Stomach smooth muscle (tissue), 2 donors: Measurements from ENCODE around the gene KCNB1.

Experiments used
- H3K27ac ChIP-seq: one replicate; pipeline ENCODE4 v1.7.0; 2013; ENCODE audit warnings: mild to moderate bottlenecking, low read length, inconsistent platforms
- H3K27me3 ChIP-seq, 2 donors: one replicate each; pipeline ENCODE4 v1.7.0; 2013; ENCODE audit warnings: low read length in 2 of 2; ENCODE audit not compliant: insufficient read depth in 2 of 2, control insufficient read depth in 1 of 2
- H3K36me3 ChIP-seq, 2 donors: one replicate each; pipeline ENCODE4 v1.7.0; 2013; ENCODE audit warnings: low read length in 2 of 2; ENCODE audit not compliant: control insufficient read depth in 2 of 2, insufficient read depth in 2 of 2
- H3K4me1 ChIP-seq: one replicate; pipeline ENCODE4 v1.7.0; 2013; ENCODE audit warnings: low read length; ENCODE audit not compliant: control insufficient read depth, insufficient read depth
- H3K4me3 ChIP-seq, 2 donors: one replicate each; pipeline ENCODE4 v1.7.0; 2013; ENCODE audit warnings: low read length in 2 of 2
- H3K9ac ChIP-seq, 2 donors: one replicate each; pipeline ENCODE4 v1.7.0; 2013; ENCODE audit warnings: low read length in 2 of 2, mild to moderate bottlenecking in 1 of 2
- H3K9me3 ChIP-seq, 2 donors: one replicate each; pipeline ENCODE4 v1.7.0; 2013; ENCODE audit warnings: low read length in 2 of 2; ENCODE audit not compliant: control insufficient read depth in 2 of 2
- donor health status: healthy.
- donor health status: Pancreatic carcinoma.

KCNB1 gene

DNA sequence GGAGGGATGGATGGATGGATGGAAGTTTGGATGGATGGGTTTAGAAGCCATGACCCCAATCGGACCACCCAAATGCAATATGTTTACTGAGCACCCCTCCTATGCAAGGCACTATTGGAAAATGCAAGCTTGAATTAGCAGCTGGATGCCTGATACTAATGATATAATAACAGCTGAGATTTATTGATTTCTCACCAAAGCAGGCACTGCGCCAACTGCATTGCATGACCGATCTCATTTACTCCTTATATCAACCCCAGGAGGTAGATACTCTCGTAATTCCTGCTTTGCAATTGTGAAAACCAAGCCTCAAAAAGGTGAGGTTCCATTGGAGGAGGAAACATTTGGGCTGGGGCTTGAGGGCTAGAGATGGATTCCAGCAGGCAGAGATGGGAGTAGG, 89.7 kb downstream of the KCNB1 start:
- H3K36me3 ChIP-seq, result no peaks in the 10 kb centered on the region
- H3K27ac ChIP-seq, result no peak overlapping the region
- no peaks in the 10 kb centered on the region for H3K9me3 ChIP-seq
- H3K9ac ChIP-seq, result no peak overlapping the region
- H3K4me1 ChIP-seq, result peaks cover 43% of the 10 kb centered on the region
- H3K27me3 ChIP-seq, result no peaks in the 10 kb centered on the region
- no peak overlapping the region for H3K4me3 ChIP-seq

DNA sequence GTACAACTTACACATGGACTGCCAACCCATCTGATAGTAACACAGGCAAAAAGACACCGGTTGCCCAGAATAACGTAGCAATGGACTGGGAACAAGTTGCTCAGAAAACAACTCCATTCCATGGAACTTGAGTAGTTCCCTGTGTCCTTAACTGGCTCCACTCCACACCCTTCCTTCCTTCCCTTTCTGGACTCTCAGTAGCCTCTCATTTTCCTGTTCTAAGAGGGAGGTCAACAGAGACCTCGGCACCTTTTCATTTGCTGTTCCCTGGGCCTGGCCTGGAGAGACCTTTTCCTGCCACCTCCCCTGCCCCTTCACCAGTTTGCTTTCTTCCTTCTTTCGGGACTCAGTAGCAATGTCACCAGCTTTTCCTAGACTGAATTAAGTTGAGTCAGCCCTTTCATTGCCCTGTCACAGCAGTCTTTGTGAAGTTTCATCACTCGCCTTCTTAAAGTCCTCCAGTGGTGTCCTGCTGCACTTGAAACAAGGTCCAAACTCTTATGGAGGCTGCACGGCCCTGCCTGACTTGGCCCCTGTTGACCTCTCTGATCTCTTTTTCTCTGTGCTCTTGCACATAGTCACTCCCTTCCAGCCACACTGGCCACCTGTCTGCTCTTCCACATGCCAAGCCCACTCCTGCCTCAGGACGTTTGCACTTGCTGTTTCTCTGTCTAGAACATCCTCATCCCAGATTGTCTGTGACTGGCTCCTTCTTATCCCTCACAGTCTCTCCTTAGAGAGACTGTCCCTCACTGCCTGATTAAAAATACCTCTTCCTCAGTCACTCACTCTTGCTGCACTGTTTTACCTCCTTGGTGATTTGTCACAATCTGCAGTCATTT, 90.8 kb downstream of the KCNB1 start:
- no peak overlapping the region for H3K9ac ChIP-seq
- no peak overlapping the region for H3K27ac ChIP-seq
- no peaks in the 10 kb centered on the region for H3K36me3 ChIP-seq
- peaks cover 46% of the 10 kb centered on the region for H3K4me1 ChIP-seq
- H3K4me3 ChIP-seq, result no peak overlapping the region
- no peaks in the 10 kb centered on the region for H3K27me3 ChIP-seq
- no peaks in the 10 kb centered on the region for H3K9me3 ChIP-seq

DNA sequence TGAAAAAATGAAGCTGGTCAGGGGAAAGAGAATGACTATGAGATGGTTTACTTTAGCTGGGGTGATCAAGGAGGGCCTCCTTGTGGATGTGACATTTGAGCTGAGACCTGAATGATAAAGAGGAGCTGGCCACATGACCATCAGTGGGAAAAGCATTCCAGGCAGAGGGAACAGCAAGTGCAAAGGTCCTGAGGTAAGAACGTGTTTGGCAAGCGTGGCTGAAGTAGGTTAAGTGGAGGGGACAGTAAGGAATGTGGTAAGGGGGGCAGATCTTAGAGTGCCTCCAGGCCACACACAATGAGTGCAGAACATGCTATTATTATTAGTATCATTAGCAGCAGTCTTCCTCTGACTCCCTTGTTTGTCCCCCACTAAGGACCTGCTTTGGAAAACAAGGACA, 92.6 kb downstream of the KCNB1 start:
- Histone ChIP-seq H3K9me3 (no peaks in the 10 kb centered on the region), H3K36me3 (no peaks in the 10 kb centered on the region), H3K4me3 (no peak overlapping the region), H3K9ac (no peak overlapping the region), H3K27me3 (no peaks in the 10 kb centered on the region), H3K4me1 (peaks cover 41% of the 10 kb centered on the region), H3K27ac (no peak overlapping the region)

DNA sequence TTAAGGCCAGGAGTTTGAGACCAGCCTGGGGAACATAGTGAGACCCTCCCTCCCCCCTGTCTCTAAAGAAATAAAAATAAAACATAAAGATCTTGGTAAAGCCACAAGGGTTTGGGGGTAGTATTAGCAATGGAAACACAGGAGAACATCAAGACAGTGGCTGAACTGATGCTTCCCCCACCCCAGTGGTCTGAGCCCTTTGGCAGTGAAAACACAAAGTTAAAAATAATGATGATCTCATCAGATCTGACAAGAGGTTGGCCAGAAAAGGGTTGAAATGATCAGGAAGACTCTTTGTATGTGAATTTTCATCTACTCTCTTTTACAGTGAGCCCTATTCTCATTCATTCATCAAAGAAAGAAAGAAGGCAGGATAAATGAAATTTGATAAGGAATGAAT, 93.7 kb downstream of the KCNB1 start:
- Histone ChIP-seq H3K27me3 (no peaks in the 10 kb centered on the region), H3K4me1 (peaks cover 32% of the 10 kb centered on the region), H3K36me3 (no peaks in the 10 kb centered on the region), H3K4me3 (no peak overlapping the region), H3K9ac (peak overlapping the region in 1 of 2 donors; percentile 29), H3K27ac (peak overlapping the region; percentile 64), H3K9me3 (no peaks in the 10 kb centered on the region)

DNA sequence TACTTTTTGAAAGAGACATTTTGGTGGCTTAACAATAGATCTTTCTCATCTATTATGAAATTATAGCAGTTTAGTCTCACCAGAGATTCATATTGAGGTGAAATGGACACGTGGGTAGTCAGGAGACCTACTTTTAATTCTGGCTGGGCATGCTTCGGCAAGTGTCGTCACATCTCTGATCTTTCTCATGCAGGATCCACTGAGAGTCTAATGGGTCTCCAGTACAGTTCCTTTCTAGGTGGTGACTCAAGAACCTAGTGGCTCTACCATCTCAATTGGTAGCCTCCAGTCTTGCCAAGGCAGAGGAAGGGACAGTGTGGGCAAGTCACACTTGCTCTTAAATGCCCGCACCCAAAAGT, 94.9 kb downstream of the KCNB1 start:
- Histone ChIP-seq H3K27me3 (no peaks in the 10 kb centered on the region), H3K4me3 (no peak overlapping the region), H3K9ac (no peak overlapping the region), H3K4me1 (peaks cover 32% of the 10 kb centered on the region), H3K36me3 (no peaks in the 10 kb centered on the region), H3K9me3 (no peaks in the 10 kb centered on the region), H3K27ac (peak overlapping the region; percentile 64)

DNA sequence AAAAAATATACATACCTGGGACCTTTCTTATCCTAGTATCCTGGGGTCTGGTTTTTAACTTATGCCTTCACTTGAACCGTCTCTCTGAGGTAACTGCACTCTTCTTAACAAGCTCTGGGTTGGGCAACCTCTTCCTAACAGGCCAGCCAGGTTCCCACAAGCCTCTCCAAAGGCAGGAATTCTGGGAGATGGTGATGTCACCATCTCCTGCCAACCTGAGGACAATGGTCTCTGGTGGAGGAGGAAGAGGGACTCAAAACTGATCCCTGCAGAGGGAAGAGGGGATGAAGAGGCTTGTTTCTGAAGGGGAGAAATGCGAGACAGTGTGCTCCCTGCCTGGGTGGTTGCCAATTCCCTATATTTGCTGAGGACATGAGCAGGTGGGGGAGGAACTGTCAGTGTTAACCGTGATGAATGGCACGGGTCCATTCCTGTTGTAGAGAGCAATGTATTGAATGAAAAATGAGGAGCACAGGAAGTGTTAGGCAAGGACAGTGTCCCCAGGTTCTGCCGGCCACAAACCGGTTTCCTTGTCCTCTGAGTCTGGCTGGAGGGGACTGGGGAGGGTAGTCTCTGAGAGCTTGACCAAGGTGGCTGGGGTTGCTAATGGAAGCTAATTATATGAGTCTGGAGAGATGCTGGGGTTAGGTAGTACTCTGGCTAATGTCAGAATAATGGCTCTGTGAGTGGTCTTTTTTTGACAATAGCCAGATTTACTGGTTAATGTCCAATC, 95.5 kb downstream of the KCNB1 start:
- Histone ChIP-seq H3K36me3 (no peaks in the 10 kb centered on the region), H3K4me3 (no peak overlapping the region), H3K27ac (peak overlapping the region; percentile 64), H3K27me3 (no peaks in the 10 kb centered on the region), H3K9ac (peak overlapping the region in 1 of 2 donors; percentile 42), H3K9me3 (no peaks in the 10 kb centered on the region), H3K4me1 (peaks cover 34% of the 10 kb centered on the region)

DNA sequence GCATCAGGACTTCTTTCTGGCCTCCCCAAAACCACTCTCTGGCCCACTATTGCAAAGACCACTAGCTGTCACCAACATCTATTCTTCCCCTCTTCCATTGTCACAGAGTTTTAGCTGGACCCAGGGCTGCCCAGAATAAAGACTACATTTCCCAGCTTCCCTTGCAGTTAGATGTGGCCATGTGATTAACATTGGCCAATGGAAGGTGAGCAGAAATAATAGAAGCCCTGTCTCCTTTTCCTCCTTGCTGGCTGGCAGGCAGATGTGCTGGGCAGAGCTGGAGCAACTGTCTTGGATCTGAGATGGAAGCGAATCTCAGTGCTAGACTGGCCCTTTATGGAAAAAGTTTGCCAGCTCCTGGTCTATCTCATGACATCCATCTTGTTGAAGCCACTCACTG, 97.0 kb downstream of the KCNB1 start:
- peaks cover 45% of the 10 kb centered on the region for H3K4me1 ChIP-seq
- H3K27me3 ChIP-seq, result no peaks in the 10 kb centered on the region
- no peak overlapping the region for H3K9ac ChIP-seq
- no peak overlapping the region for H3K27ac ChIP-seq
- no peaks in the 10 kb centered on the region for H3K9me3 ChIP-seq
- no peaks in the 10 kb centered on the region for H3K36me3 ChIP-seq
- no peak overlapping the region for H3K4me3 ChIP-seq

DNA sequence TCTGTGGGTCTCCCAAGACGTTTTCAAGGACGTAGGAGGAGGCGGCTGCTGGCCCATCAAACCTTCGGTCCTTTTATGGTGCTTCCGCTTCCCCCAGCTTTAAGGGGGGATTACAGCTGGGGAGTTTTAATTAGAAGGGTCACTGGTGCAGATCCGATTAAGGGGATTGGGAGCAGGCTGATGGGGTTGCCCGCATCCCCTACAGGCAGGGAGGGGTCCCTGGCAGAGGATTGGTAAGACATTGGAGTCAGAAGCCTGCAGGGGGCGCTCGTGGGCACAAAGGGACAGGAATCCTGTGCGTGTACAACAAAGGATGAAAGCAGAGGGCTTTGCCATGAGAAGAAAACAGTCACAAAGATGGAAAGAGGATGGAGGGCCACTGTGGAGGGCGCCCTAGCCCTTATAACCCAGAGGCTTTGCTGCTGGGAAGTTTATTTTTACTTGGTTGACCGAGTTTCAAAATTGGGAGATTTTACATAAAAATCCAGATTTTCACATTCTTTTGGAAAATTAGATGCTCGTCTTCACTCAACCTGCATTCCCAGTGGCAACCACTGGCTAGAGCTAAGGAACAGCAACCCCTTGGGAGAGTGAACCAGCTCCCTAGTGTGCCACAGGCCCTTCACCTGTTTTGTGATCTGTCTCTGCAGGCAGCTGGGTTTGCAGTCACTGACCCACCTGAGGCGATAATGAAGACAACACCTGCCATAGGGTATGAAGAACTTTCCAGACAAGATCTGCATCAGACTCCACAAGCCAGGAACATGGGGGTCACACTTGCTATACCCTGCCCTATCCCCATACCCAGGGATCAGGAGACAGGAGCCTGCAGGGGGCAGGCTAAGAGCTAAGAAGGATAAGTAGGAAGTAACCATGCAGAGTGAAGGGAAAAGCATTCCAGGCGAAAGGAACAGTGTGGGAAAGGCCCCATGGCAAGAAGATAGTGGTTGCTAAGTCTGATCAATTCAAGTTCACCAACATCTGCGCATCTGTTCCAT, 97.7 kb downstream of the KCNB1 start:
- Histone ChIP-seq H3K27me3 (no peaks in the 10 kb centered on the region), H3K9me3 (no peaks in the 10 kb centered on the region), H3K27ac (peak overlapping the region; percentile 55), H3K4me3 (no peak overlapping the region), H3K4me1 (peaks cover 52% of the 10 kb centered on the region), H3K36me3 (no peaks in the 10 kb centered on the region), H3K9ac (no peak overlapping the region)

DNA sequence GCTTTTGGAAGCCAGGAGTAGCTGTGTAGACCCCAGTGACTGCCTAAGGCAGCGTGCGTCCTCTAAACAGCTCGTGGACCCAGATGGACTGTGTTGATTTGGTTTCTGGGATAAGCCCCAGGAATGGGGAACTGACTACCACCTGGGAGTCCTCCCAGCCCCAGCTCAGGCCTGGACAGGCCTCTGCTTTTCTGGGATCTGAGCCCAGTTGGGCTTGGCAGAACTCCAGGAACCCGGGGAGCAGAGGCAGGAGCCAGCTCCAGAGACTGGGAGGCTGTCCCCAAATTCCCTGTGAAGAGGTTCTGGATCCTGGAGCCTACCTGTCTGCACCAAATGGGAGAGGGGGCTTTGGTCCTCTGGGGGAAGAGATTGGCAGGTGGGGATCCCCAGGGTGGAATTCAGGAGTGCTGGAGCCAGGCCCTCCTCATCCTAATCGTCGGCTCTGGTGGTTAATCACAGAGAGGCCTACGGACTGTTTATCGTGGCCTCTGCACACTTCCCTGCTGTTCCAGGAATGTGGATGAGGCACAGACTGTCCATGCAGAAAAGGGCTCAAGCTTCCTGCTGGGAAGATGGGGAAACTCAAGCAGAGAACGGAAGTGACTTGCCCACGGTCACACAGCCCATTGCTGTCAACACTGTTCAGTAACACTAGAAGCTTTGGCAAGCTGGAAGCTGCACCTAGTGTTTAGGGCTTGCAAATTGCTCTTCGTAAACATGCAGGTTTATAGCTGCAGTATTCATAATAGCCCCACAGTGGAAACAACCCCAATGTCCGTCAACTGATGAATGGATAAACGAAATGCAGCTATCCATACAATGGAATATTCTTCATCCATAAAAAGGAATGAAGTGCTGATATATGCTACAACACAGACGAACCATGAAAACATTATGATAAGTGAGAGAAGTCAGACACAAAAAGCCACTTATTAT, 100.6 kb downstream of the KCNB1 start:
- Histone ChIP-seq H3K27me3 (no peaks in the 10 kb centered on the region), H3K36me3 (no peaks in the 10 kb centered on the region), H3K4me3 (peak overlapping the region in 1 of 2 donors; percentile 22), H3K9me3 (no peaks in the 10 kb centered on the region), H3K27ac (peak overlapping the region; percentile 70), H3K9ac (no peak overlapping the region), H3K4me1 (peaks cover 30% of the 10 kb centered on the region)
